Gastroesophageal sphincter (tissue), 4 donors: ENCODE data around the gene CYFIP2. TPM values are rescaled to one million over a fixed set of nuclear protein-coding genes. Genes with fewer than 3 reads are reported as not detected.

Experiments
- ATAC-seq: fragments of 150-250 bp; one replicate; pipeline ENCODE4 v1.9.1; 2016; ENCODE audit warnings: mild to moderate bottlenecking, moderate library complexity
- H3K27ac ChIP-seq, 4 donors: fragments of 200-600 bp; sonication (generic) in 3 of 4; 1 replicate in 3 of 4; 2 replicates in 1 of 4; pipeline ENCODE4 v1.5.1; 2016 to 2019
- H3K27me3 ChIP-seq: fragments of 200-600 bp; sonication (generic); one replicate; pipeline ENCODE4 v1.5.1; 2019
- H3K36me3 ChIP-seq, 2 donors: fragments of 200-600 bp; sonication (generic); one replicate each; pipeline ENCODE4 v1.5.1; 2019; ENCODE audit warnings: control low read depth in 1 of 2
- H3K4me1 ChIP-seq, 3 donors: fragments of 200-600 bp; sonication (generic); 1 replicate in 2 of 3; 2 replicates in 1 of 3; pipeline ENCODE4 v1.5.1; 2016 to 2019; ENCODE audit warnings: control low read depth in 2 of 3
- H3K4me3 ChIP-seq, 2 donors: fragments of 200-600 bp; sonication (generic); one replicate each; pipeline ENCODE4 v1.5.1; 2019; ENCODE audit warnings: mild to moderate bottlenecking in 1 of 2, moderate library complexity in 1 of 2
- H3K9me3 ChIP-seq, 3 donors: fragments of 200-600 bp; sonication (generic); one replicate each; pipeline ENCODE4 v1.5.1; 2017 to 2019; ENCODE audit warnings: control low read depth in 2 of 3
- EP300 ChIP-seq: sonication (generic); formaldehyde crosslinking; IDR thresholded peaks from one replicate; pipeline ENCODE4 v1.6.1; 2017; ENCODE audit warnings: antibody characterized with exemption, mild to moderate bottlenecking
- POLR2A ChIP-seq, 2 donors: fragments of 450-650 bp; IDR thresholded peaks; one replicate each; pipeline ENCODE4 v1.6.1; 2017; ENCODE audit warnings: antibody characterized with exemption in 2 of 2, mild to moderate bottlenecking in 2 of 2, moderate library complexity in 1 of 2
- POLR2AphosphoS5 ChIP-seq: sonication (generic); formaldehyde crosslinking; IDR thresholded peaks from one replicate; pipeline ENCODE4 v1.6.1; 2017; ENCODE audit warnings: antibody characterized with exemption
- WGBS, 2 donors: methylation state at CpG; one replicate each; pipeline ENCODE4 v1.1.5; 2018; ENCODE audit warnings: low coverage in 1 of 2; 5-methylcytosine and 5-hydroxymethylcytosine counted together
- total RNA-seq, 4 donors: library from RNA; depleted of rRNA; stranded (reverse); fragments of >200 nt; gene quantifications; one replicate each; pipeline ENCODE4 v1.1.0, GENCODE V29; 2016
- TF ChIP-seq, protein P1 (sequence below), 4 experiments: fragments of 200-600 bp in 2 of 4; fragments of 450-650 bp in 2 of 4; sonication (generic) in 1 of 4; IDR thresholded peaks; one replicate each; pipeline ENCODE4 v1.5.1; 2017 to 2019; ENCODE audit warnings: antibody characterized with exemption in 4 of 4, mild to moderate bottlenecking in 2 of 4, moderate library complexity in 2 of 4

CYFIP2 gene
- total RNA-seq, 4 donors from 2014 or later: 13.7 to 50.6 (median 23.1) TPM

DNA sequence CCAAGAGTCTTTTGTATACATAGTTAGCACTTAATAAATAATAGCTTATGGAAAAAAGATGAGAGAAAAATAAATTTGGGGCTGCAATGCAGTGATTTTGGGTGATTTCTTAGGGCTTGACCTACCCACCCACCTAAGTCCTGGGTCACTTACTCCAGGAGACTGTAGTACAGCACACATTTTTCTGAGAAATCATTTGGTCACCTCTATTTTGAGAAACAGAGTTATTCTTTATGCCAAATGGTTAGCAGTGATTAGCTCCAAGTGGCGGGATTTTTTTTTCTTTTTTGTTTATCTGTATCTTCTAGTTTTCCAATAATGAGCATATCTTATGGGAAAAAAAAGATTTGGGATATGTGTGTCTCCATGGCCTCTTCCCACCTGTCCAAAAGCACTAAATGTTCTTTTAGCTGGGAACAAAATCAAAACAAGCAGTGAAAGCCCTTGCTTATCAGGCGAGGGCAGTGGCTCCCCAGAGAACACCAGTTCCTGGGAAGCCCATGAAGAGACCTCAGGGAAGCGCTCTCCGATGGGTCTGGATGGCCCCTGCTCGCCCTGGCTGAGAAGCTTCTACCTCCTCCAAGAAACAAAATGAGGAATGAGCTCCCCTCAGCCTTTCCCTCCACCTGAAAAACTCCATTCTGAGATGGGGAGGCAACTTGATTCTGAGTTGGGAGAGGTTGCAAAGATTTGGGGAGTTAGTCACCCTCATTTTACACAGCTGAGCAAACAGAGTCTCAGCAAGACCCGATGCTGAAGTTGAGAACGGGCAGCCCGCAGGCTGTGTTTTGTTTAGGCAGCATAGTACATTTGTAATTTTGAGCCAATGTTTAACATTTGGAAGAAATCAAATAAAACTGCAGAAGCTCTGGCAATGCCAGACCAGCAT, 69.9 kb downstream of the CYFIP2 start:
- TF ChIP-seq, protein P1, sequence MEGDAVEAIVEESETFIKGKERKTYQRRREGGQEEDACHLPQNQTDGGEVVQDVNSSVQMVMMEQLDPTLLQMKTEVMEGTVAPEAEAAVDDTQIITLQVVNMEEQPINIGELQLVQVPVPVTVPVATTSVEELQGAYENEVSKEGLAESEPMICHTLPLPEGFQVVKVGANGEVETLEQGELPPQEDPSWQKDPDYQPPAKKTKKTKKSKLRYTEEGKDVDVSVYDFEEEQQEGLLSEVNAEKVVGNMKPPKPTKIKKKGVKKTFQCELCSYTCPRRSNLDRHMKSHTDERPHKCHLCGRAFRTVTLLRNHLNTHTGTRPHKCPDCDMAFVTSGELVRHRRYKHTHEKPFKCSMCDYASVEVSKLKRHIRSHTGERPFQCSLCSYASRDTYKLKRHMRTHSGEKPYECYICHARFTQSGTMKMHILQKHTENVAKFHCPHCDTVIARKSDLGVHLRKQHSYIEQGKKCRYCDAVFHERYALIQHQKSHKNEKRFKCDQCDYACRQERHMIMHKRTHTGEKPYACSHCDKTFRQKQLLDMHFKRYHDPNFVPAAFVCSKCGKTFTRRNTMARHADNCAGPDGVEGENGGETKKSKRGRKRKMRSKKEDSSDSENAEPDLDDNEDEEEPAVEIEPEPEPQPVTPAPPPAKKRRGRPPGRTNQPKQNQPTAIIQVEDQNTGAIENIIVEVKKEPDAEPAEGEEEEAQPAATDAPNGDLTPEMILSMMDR (IDR thresholded peaks at IDR 0.05): no peak
- TF ChIP-seq POLR2AphosphoS5: peak; percentile 19
- no peak for ATAC-seq
- Histone ChIP-seq H3K27ac (peak overlapping the region in 1 of 4 donors; percentile 8), H3K27me3 (no peaks in the 10 kb centered on the region), H3K36me3 (peaks cover 0 to 36% of the 10 kb centered on the region in 2 donors), H3K9me3 (no peaks in the 10 kb centered on the region), H3K4me1 (peaks cover 0 to 4% (median 0%) of the 10 kb centered on the region in 3 donors), H3K4me3 (no peak overlapping the region)
- WGBS, 2 donors: 85 to 87% methylated on average over 3 to 6 of the region's 8 CpGs

DNA sequence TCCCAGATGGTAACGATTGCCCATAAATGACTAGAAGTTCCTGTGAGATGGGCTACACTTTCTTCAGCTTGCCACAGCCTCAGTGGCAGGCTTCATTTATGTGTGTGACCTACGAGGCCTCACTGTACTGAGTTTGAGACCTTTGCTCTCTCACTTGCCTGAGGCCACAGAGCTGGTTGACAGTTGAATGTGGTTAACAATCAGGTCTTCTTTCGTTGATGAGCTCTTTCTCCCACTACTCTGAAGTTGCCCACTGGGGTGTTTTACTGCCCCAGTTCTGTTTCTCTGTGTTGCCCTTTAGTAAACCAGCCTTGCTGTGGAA, 70.5 kb downstream of the CYFIP2 start:
- Histone ChIP-seq H3K4me1 (peaks cover 0 to 4% (median 0%) of the 10 kb centered on the region in 3 donors), H3K36me3 (peaks cover 0 to 35% of the 10 kb centered on the region in 2 donors), H3K27me3 (no peaks in the 10 kb centered on the region), H3K27ac (peak overlapping the region in 1 of 4 donors; percentile 8), H3K9me3 (no peaks in the 10 kb centered on the region), H3K4me3 (no peak overlapping the region)
- no peak for ATAC-seq
- TF ChIP-seq POLR2A (IDR thresholded peaks at IDR 0.05) (no peak), POLR2AphosphoS5 (no peak), EP300 (no peak)
- TF ChIP-seq, protein P1 (IDR thresholded peaks at IDR 0.05): no peak
- 70 to 83% methylated on average over 1 to 3 of the region's 3 CpGs for WGBS, 2 donors

DNA sequence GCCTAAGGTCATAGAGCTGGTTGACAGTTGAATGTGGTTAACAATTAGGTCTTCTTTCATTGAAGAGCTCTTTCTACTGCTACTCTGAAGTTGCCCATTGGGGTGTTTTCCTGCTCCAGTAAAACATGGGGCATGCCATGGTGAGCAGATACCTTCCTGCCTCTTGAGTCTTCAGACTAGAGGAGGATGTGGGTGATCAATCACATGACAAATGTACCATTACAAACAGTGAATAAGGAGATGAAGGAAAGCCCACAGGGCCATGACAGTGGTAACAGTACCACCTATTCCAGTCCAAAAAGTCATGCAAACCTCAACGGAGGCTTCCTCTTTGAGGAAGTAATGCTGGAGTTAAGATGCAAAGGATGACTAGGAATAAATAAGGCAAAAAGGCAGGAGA, 73.5 kb downstream of the CYFIP2 start:
- H3K9me3 ChIP-seq: no peaks in the 10 kb centered on the region

DNA sequence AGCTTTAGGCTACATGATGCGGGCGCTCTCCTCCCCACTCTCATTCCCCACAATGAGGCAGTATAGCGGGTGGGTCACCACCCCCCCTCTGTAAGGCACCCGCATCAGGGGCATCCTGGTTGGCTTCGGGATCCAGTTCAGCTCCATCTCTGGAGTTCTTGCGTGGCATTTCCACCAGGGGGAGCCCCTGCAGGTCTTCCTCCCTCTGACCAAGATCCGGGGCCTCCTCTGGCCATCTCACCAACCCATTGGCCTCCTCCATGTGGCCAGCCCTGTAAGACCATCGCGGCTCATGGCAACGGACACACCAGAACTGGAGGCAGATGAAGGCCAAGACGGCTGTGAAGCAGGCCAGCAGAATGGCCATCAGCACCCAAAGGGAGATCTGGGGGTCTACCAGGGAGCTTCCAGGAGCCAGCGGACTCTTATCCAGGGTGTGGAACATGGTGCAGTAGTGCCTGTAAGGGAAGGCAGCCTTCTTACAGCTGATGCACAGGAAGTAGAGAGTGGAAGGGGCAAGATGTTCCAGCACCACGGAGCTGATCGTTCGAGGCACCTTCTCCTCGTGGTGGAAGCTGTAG, 77.0 kb downstream of the CYFIP2 start:
- ATAC-seq: no peak
- H3K9me3 ChIP-seq: no peaks in the 10 kb centered on the region
- TF ChIP-seq POLR2A (IDR thresholded peaks at IDR 0.05) (no peak), POLR2AphosphoS5 (no peak), EP300 (no peak)
- TF ChIP-seq, protein P1 (IDR thresholded peaks at IDR 0.05): peak in 2 of 4 experiments; percentile 24 to 52
- H3K27me3 ChIP-seq: no peaks in the 10 kb centered on the region
- H3K4me1 ChIP-seq: no peaks in the 10 kb centered on the region
- no peak overlapping the region for H3K4me3 ChIP-seq
- H3K36me3 ChIP-seq: peaks cover 0 to 18% of the 10 kb centered on the region in 2 donors
- H3K27ac ChIP-seq: no peak overlapping the region
- 95 to 100% methylated on average over 2 to 7 of the region's 16 CpGs for WGBS, 2 donors

More for the DNA sequence above, 73.5 kb downstream of the CYFIP2 start:
- H3K36me3 ChIP-seq: peaks cover 0 to 18% of the 10 kb centered on the region in 2 donors
- ATAC-seq: no peak
- WGBS, 2 donors: 100% methylated on average over 1 of the region's 1 CpG; no CpG with 5 or more reads in 1 of the 2 donors
- peaks cover 0 to 4% (median 0%) of the 10 kb centered on the region in 3 donors for H3K4me1 ChIP-seq
- H3K27ac ChIP-seq: no peak overlapping the region
- TF ChIP-seq, protein P1 (IDR thresholded peaks at IDR 0.05): no peak
- no peak for TF ChIP-seq POLR2AphosphoS5
- no peak for TF ChIP-seq POLR2A (IDR thresholded peaks at IDR 0.05)
- TF ChIP-seq EP300: no peak
- H3K27me3 ChIP-seq: no peaks in the 10 kb centered on the region
- H3K4me3 ChIP-seq: no peak overlapping the region
